Neuronal stem cell (in vitro differentiated cells): Measurements from ENCODE around the gene REEP5.

Experiments
- DNase-seq: peaks from one replicate; pipeline ENCODE4 v3.0.0-alpha.2; 2013; ENCODE audit warnings: low spot score
- H2AFZ ChIP-seq: one replicate; pipeline ENCODE4 v1.6.1; 2013; ENCODE audit warnings: mild to moderate bottlenecking, low read length, inconsistent platforms
- H2AK5ac ChIP-seq: 2 replicates; pipeline ENCODE4 v1.6.1; 2013; ENCODE audit warnings: low read depth, mild to moderate bottlenecking, inconsistent platforms, low read length, moderate library complexity, mixed read lengths
- H2BK120ac ChIP-seq: 2 replicates; pipeline ENCODE4 v1.6.1; 2013; ENCODE audit warnings: low read depth, mild to moderate bottlenecking, inconsistent platforms, low read length, moderate library complexity, mixed read lengths
- H2BK12ac ChIP-seq: one replicate; pipeline ENCODE4 v1.6.1; 2013; ENCODE audit warnings: low read length, inconsistent platforms
- H2BK15ac ChIP-seq: 2 replicates; pipeline ENCODE4 v1.6.1; 2013; ENCODE audit warnings: mild to moderate bottlenecking, low read length, inconsistent platforms, mixed read lengths
- H2BK5ac ChIP-seq: one replicate; pipeline ENCODE4 v1.6.1; 2013; ENCODE audit warnings: inconsistent platforms, mild to moderate bottlenecking, low read length, moderate library complexity
- H3K14ac ChIP-seq: one replicate; pipeline ENCODE4 v1.6.1; 2013; ENCODE audit warnings: low read length, inconsistent platforms
- H3K18ac ChIP-seq: 2 replicates; pipeline ENCODE4 v1.6.1; 2013; ENCODE audit warnings: low read length, inconsistent platforms
- H3K23ac ChIP-seq: 2 replicates; pipeline ENCODE4 v1.6.1; 2013; ENCODE audit warnings: low read depth, mild to moderate bottlenecking, mixed read lengths, low read length, inconsistent platforms; ENCODE audit not compliant: poor library complexity
- H3K27ac ChIP-seq: replicated peaks from 3 replicates; pipeline ENCODE4 v1.5.1; 2013; ENCODE audit warnings: low read length, inconsistent platforms
- H3K27me3 ChIP-seq, 3 experiments: 2 replicates each; pipeline ENCODE4 v1.6.1; 2013; ENCODE audit warnings: low read length in 3 of 3, mild to moderate bottlenecking in 2 of 3, inconsistent platforms in 1 of 3, low read depth in 1 of 3, mixed read lengths in 1 of 3, moderate library complexity in 1 of 3; ENCODE audit not compliant: control insufficient read depth in 3 of 3, insufficient read depth in 3 of 3
- H3K36me3 ChIP-seq, 2 donors: replicated peaks in 1 of 2; 2 replicates each; pipeline ENCODE4 v1.6.1; 2013; ENCODE audit warnings: low read length in 2 of 2; ENCODE audit not compliant: control insufficient read depth in 2 of 2, insufficient read depth in 2 of 2
- H3K4ac ChIP-seq: 2 replicates; pipeline ENCODE4 v1.6.1; 2013; ENCODE audit warnings: inconsistent platforms, mild to moderate bottlenecking, low read length, moderate library complexity
- H3K4me1 ChIP-seq, 2 donors: 1 replicate in 1 of 2; 2 replicates in 1 of 2; pipeline ENCODE4 v1.6.1; 2013; ENCODE audit warnings: low read length in 2 of 2, low read depth in 1 of 2; ENCODE audit not compliant: control insufficient read depth in 2 of 2, insufficient read depth in 1 of 2
- H3K4me2 ChIP-seq: one replicate; pipeline ENCODE4 v1.6.1; 2013; ENCODE audit warnings: mild to moderate bottlenecking, low read length, inconsistent platforms; ENCODE audit not compliant: insufficient read depth, poor library complexity, severe bottlenecking
- H3K4me3 ChIP-seq, 2 donors: 2 replicates each; pipeline ENCODE4 v1.5.1; 2013; ENCODE audit warnings: low read length in 2 of 2, mild to moderate bottlenecking in 2 of 2, inconsistent platforms in 1 of 2, moderate library complexity in 1 of 2
- H3K79me1 ChIP-seq: one replicate; pipeline ENCODE4 v1.6.1; 2013; ENCODE audit warnings: low read depth, mild to moderate bottlenecking, inconsistent platforms, low read length, moderate library complexity
- H3K9ac ChIP-seq: one replicate; pipeline ENCODE4 v1.6.1; 2013; ENCODE audit warnings: mild to moderate bottlenecking, low read depth, low read length, inconsistent platforms; ENCODE audit not compliant: poor library complexity
- H3K9me3 ChIP-seq, 2 donors: replicated peaks in 1 of 2; 2 replicates each; pipeline versions ENCODE3 to v1.6.1; 2013; ENCODE audit warnings: low read length in 2 of 2, mild to moderate bottlenecking in 2 of 2, inconsistent platforms in 1 of 2, low read depth in 1 of 2, mixed read lengths in 1 of 2, moderate library complexity in 1 of 2; ENCODE audit not compliant: control insufficient read depth in 2 of 2, insufficient read depth in 1 of 2
- H4K8ac ChIP-seq: one replicate; pipeline ENCODE4 v1.6.1; 2013; ENCODE audit warnings: low read depth, mild to moderate bottlenecking, inconsistent platforms, low read length, moderate library complexity
- H4K91ac ChIP-seq: one replicate; pipeline ENCODE4 v1.6.1; 2013; ENCODE audit warnings: low read length, low read depth, mild to moderate bottlenecking, inconsistent platforms; ENCODE audit not compliant: poor library complexity
- WGBS, 2 donors: extraction: QIAGEN DNeasy Blood & Tissue Kit; methylation state at CpG; one replicate each; pipeline ENCODE4 v1.1.7; 2013; ENCODE audit warnings: missing lambda C conversion rate in 2 of 2, mixed read lengths in 1 of 2; ENCODE audit not compliant: insufficient read length in 2 of 2, insufficient replicate concordance in 1 of 2; ENCODE audit errors: extremely low coverage in 2 of 2; 5-methylcytosine and 5-hydroxymethylcytosine counted together

The REEP5 gene

DNA sequence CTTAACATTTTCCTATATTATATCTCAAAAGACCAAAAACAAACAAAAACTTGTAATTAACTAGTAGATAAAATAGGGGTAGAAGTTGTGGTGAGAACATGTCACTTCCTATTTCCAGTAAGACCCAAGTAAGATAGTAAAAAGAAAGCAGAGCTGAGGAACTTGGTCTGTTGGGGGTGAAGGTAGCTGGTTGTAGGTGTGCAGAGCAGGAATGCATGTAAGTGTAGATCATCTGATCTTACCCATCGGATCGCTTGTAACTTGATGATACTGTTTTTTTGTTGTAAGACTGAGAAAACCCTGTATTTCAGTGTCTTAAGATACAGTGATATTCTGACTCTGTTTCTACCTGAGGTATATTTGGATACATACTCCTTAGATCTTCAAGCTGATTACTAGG, 55.3 kb downstream of the REEP5 start:
- no peak overlapping the region for H2BK12ac ChIP-seq
- H3K36me3 ChIP-seq = peaks cover 12 to 93% of the 10 kb centered on the region in 2 donors
- no peak overlapping the region for H2BK120ac ChIP-seq
- no peak overlapping the region for H3K4me2 ChIP-seq
- H3K27me3 ChIP-seq = no peaks in the 10 kb centered on the region
- no peak for DNase-seq
- no peak overlapping the region for H2BK5ac ChIP-seq
- H4K8ac ChIP-seq = no peak overlapping the region
- H3K23ac ChIP-seq = no peak overlapping the region
- no peak overlapping the region for H2AK5ac ChIP-seq
- WGBS, 2 donors = no CpG with 5 or more reads among the region's 2 CpGs
- H2BK15ac ChIP-seq = no peak overlapping the region
- no peaks in the 10 kb centered on the region for H3K9me3 ChIP-seq
- H3K9ac ChIP-seq = no peak overlapping the region
- no peak overlapping the region for H3K27ac ChIP-seq
- H2AFZ ChIP-seq = no peak overlapping the region
- H3K14ac ChIP-seq = no peak overlapping the region
- H4K91ac ChIP-seq = no peak overlapping the region
- peaks cover 3 to 8% of the 10 kb centered on the region in 2 donors for H3K4me1 ChIP-seq
- H3K4me3 ChIP-seq = no peak overlapping the region
- H3K4ac ChIP-seq = no peak overlapping the region
- H3K18ac ChIP-seq = no peak overlapping the region
- H3K79me1 ChIP-seq = peaks cover 4% of the 10 kb centered on the region

DNA sequence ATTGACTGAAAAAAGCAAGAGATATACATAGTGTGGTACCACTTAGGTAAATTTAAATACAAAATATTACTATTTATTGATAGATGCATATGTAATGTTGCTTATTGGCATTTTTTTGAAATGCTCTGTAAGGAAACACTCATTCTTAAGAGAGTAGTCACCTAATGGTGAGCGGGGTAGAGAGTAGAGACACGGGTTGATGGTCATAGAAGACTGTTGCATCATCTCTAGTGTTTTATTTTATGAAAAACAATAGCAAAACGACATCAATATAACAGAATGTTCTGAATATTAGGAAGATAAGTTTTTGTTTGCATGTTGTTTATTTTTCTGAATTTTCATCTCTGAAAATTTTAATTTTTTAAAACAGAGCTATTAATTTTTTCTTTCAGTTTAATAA, 56.9 kb downstream of the REEP5 start:
- Histone ChIP-seq H3K79me1 (peaks cover 2% of the 10 kb centered on the region), H3K9ac (no peak overlapping the region), H3K4me2 (no peak overlapping the region), H3K36me3 (peaks cover 8 to 77% of the 10 kb centered on the region in 2 donors), H4K91ac (no peak overlapping the region), H2AFZ (no peak overlapping the region), H3K4me3 (no peak overlapping the region), H2BK12ac (no peak overlapping the region), H3K27me3 (no peaks in the 10 kb centered on the region), H3K23ac (no peak overlapping the region), H2BK120ac (no peak overlapping the region), H3K4me1 (peaks cover 3 to 11% of the 10 kb centered on the region in 2 donors), H2BK5ac (no peak overlapping the region), H4K8ac (no peak overlapping the region), H2AK5ac (no peak overlapping the region), H3K18ac (no peak overlapping the region), H2BK15ac (no peak overlapping the region), H3K9me3 (no peaks in the 10 kb centered on the region), H3K14ac (no peak overlapping the region), H3K27ac (no peak overlapping the region), H3K4ac (no peak overlapping the region)
- WGBS, 2 donors = no CpG with 5 or more reads among the region's 3 CpGs
- DNase-seq = no peak

DNA sequence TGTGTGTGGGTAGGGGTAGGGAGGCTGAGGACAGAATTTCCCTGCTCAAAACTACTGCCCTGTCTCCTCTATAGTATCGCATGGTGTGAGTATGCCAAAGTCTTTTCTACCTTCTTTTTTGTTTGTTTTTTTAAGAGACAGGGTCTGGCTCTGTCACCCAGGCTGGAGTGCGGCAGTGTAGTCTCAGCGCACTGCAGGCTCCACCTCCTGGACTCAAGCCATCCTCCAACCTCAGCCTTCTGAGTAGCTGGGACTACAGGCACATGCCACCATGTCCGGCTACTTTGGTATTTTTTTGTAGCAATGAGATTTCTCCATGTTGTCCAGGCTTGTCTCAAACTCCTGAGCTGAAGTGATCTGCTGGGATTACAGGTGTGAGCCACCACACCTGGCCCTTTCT, 58.5 kb downstream of the REEP5 start:
- Histone ChIP-seq H2BK12ac (no peak overlapping the region), H3K23ac (no peak overlapping the region), H2BK15ac (no peak overlapping the region), H3K27ac (no peak overlapping the region), H2AK5ac (no peak overlapping the region), H3K18ac (no peak overlapping the region), H3K4me1 (peaks cover 3 to 11% of the 10 kb centered on the region in 2 donors), H3K9me3 (no peaks in the 10 kb centered on the region), H4K8ac (no peak overlapping the region), H2BK5ac (no peak overlapping the region), H3K14ac (no peak overlapping the region), H4K91ac (no peak overlapping the region), H3K4me3 (no peak overlapping the region), H3K4ac (no peak overlapping the region), H2AFZ (no peak overlapping the region), H3K36me3 (peaks cover 6 to 62% of the 10 kb centered on the region in 2 donors), H3K79me1 (no peaks in the 10 kb centered on the region), H2BK120ac (no peak overlapping the region), H3K9ac (no peak overlapping the region), H3K4me2 (no peak overlapping the region), H3K27me3 (no peaks in the 10 kb centered on the region)
- DNase-seq = no peak
- no CpG with 5 or more reads among the region's 4 CpGs for WGBS, 2 donors

DNA sequence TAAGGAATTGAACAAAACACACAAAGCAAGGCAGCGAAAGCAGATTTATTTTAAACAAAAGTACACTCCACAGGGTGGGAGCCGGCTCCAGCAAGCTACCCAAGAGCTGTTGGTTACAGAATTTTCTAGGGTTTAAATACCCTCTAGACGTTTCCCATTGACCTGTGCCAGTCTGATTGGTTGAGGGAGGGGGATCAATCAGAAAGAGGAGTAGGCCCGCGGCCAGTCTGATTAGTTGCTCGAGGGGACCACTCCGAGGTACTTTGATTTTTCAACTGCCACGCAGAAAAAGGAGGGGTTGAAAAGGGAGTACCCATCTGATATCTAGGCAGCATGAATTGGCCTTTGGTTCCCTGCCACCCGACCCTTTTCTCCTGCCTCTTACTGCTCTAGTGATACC, 59.9 kb downstream of the REEP5 start:
- H3K4me1 ChIP-seq = peaks cover 3 to 11% of the 10 kb centered on the region in 2 donors
- no peak overlapping the region for H2AK5ac ChIP-seq
- H2BK12ac ChIP-seq = no peak overlapping the region
- no peak overlapping the region for H2BK15ac ChIP-seq
- no peak overlapping the region for H2BK5ac ChIP-seq
- H3K9me3 ChIP-seq = no peaks in the 10 kb centered on the region
- H3K9ac ChIP-seq = no peak overlapping the region
- no peak overlapping the region for H3K18ac ChIP-seq
- no peak overlapping the region for H2AFZ ChIP-seq
- no peak overlapping the region for H3K4ac ChIP-seq
- no peak overlapping the region for H4K91ac ChIP-seq
- H3K23ac ChIP-seq = no peak overlapping the region
- peak overlapping the region; percentile 38 for H3K4me2 ChIP-seq
- no peak for DNase-seq
- no peak overlapping the region for H3K14ac ChIP-seq
- no peak overlapping the region for H4K8ac ChIP-seq
- peak overlapping the region; percentile 19 to 75 for H3K4me3 ChIP-seq
- WGBS, 2 donors = no CpG with 5 or more reads among the region's 9 CpGs
- no peak overlapping the region for H3K27ac ChIP-seq
- H3K36me3 ChIP-seq = peaks cover 6 to 48% of the 10 kb centered on the region in 2 donors
- no peaks in the 10 kb centered on the region for H3K27me3 ChIP-seq
- no peak overlapping the region for H2BK120ac ChIP-seq
- no peaks in the 10 kb centered on the region for H3K79me1 ChIP-seq
